ENCODE measurements around the gene BSG.
"Not testable (repeated sequence)": the region's sequence is repeated elsewhere in the genome, so short reads cannot be mapped to it uniquely, and the experiment has no call there.

BSG gene

DNA sequence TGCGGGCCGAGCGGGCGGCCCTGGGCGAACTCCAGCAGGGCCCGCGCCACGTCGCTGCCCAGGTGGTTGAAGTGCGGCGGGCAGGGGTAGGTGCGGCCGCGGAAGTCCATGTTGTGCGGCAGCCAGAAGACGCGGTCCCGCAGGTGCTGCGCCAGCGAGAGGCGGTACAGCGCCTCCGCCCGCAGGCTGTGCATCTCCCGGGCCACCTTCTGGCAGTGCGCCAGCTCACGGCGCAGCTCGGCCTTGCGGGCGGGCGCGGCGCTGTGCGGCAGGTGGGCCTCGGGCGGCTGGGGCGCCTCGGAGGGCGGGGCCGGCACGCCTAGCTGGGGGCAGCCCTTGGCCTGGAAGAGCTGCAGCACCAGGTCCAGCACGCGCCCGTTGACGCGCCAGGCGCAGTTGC is 48.8 kb downstream of the BSG start:
- not testable (repeated sequence) for DNase-seq

DNA sequence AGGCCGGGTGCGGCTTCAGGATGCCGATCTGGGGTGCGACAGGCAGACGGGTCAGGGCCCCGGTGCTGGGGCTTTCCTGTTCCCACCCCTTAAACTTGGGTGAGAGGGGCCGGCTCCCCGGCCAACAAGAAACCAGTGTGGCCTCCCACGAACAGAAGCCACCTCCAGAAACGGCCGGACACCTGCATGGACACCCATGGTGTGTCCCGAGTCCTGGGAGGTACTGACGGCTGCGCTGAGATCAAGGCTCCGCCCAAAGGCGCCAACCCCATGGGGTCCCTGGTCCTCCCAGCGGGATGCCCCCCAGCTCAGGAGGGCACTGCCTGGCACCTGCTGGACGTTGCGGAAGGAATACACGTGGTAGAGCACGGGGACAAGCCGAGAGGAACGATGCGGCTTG is 49.4 kb downstream of the BSG start:
- DNase-seq = no peak

DNA sequence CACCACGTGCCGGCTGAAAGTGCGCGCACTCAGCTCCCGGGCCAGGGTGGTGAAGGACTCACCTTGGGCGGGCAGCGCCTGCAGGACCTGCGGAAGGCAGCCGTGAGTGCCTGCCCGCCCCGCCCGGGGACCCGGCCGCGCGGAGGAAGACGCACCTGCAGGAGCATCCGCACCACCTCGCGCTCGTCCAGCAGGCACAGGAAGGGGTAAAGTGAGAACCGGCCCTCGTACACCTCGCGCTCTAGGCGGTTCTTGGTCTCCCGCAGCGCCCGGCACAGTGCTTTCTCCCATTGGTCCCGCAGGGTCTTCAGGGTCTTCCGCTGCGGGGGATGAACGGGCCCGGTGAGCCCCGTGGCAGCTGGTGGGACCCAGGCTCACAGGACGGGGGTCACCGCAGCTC is 50.3 kb downstream of the BSG start:
- no peak for DNase-seq

DNA sequence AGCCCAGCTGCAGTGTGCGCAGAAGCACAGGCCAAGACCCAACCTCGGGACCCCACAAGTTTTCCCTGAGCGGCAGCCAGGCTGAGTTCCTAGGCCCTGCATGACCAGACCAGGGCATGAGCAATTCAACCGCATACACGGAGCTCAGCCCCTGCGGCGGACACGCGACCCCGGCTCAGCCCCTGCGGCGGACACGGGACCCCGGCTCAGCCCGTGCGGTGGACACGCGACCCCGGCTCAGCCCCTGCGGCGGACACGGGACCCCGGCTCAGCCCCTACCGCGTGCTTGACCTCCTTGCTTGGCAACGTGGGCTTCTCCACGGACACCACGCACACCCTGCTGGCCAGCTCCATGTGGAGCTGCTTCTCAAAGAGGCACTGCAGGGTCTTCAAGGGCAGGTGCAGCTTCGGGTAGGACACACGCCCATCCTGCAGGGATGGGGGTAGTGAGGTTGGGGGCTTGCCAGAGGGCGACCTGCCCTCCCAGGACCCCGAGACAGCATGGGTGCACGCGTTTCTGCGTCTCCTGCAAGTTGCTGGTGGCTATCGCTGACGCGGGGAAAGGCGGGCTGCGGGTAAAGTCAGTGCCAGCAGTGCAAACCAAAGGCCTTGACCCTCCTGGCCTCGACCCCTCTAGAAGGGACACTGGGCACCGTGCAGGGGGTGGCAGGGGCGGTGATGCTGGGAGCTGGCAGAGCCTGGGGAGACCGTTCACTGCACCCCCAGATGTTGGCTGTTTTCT is 51.0 kb downstream of the BSG start:
- DNase-seq = no peak

DNA sequence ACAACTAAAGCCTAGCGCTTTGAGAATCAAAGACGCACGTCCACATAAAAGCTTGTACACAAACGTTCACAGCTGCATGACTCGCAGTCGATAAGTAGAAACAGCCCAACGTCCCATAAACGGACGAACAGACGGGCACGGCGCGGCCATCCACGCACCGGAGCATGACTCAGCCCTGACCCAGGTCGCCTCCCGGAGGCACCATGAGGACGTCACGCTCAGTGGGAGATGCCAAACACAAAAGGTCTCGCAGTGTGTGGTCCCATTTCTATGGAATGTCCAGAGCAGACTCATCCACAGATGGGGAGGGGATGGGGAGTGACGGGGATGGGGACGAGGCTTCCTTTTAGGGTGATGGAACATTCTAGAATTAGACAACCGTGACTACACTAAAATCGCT is 51.6 kb downstream of the BSG start:
- DNase-seq = no peak

DNA sequence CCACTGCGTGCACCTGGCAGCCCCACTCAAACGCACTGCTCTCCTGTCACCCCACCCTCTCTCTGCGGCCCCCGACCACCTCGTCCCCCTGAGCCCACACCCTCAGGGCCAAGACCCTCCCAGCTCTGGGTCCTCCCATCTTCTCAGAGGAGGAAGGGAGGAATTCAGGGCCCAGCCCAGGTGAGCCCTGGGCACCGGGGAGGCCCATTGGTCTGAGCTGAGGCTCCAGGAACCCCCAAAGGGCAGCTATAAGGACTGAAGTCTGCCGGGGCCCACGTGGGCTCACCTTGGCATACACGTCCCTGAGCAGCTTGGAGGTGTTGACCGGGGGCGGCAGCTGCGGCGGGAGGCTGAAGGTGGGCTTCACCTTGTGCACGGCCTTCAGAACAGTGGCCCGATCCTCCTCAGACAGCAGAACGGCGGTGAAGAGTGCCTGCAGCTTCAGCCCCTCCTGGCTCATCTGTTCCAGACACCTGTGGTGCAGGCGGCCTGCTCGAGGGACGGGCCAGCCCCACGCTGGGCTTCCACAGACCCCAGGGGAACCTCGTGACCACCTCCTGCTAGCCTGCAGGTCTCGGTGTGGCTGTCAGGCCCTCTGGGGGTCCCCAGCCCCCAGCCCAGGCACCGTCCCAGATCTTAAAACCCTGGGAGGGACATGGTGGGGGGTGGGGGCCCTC is 52.2 kb downstream of the BSG start:
- DNase-seq = no peak

DNA sequence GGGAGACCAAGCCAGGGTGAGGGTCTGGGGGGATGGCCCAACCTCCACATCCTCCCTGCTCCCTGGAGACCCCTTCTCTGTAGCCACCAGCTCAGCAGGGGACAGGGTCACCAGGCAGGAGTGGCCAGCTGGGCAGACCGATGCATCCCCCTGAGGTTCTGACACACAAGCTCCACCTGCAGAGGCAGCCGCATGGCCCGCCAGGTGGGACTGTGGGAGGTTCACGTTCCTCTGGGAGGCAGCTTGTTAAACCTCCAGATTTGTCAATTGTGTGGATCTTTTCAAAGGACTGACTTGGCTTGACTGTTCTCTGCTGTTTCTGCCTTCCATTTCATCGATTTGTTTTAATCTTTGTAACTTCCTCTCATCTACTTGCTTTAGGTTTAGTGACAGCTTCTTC is 52.9 kb downstream of the BSG start:
- no peak for DNase-seq

DNA sequence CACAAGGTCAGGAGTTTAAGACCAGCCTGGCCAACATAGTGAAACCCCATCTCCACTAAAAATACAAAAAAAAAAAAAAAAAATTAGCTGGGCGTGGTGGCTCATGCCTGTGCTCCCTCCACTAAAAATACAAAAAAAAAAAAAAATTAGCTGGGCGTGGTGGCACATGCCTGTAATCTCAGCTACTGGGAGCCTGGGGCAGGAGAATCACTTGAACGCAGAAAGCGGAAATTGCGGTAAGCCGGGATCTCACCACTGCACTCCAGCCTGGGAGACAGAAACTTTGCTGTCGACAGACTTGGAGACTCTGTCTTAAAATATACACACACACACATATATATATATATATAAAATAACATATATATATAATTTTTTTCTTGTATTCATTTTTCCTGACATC is 54.2 kb downstream of the BSG start:
- not testable (repeated sequence) for DNase-seq

DNA sequence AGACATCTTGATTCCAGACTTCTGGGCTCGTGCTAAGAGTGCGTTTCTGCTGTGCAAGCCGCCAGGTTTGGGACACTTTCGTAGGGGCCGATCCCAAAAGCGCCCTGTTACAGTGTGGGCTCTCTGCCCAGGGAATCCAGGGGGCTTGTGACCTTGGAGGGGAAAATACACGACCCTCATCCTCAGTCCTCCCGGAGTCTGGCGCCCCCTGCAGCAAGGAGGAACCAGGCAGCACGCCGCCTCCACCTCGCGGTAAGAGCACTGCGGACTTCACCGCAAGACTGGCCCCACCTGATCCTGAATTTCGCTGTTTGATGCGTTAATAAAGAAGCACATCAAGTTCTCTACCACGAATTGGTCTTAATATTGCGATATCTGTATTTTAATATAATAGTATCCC is 55.8 kb downstream of the BSG start:
- peak in 1 of 3 experiments; percentile 28 for DNase-seq

DNA sequence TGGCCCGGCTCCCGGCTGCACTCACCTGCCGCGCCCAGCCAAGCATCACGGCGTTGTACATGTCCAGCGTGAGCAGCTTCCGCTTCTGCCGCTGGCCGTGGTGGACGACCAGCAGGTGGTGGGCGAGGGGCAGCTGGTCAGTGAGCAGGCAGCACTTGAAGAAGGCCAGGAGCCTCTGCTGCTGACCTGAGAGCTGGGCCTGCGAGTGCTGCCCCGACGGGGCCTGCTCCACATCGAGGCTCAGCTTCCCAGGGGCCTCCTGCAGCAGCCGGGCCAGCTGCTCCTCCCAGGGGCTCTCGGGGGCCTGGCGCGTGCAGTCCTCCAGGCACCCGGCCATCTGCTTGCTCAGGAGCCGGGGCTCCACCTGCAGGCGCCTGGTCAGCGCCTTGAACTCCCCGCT is 57.1 kb downstream of the BSG start:
- DNase-seq = peak in 2 of 3 experiments; percentile 65 to 73

DNA sequence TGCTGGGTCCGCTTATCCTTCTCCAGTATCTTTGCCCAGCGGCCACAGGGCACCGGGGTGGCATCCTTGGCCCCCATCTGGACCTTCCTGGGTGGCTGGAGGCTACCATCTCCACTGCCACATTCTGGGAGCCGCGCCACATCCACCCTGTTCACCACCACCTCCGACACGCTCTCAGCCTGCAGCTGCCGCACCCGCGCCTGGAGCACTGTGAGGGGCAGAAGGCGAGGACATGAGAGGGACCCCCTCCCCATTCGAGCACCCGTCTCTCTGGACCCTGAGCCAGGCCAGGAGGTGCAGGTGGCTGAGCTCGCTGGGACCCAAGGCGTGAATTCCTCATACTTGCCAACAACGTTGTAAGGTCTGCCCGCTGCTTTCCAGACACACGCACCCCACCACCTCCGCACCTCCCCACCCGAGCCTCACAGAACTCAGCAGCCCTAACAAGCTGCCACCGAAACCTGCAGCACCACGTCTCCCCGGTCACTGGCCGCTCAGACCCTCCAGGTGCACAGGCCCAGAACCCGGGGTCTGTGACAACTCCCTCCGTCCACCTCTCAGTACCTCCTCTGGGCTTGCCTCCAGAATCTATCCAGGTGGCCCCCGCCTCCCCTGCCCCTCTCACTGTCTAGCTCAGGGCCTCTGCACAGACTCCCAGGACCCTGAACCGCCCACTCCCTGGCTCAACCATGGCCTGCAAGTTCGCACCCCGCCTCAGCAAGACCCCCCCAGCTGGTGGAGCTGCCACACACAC is 57.7 kb downstream of the BSG start:
- DNase-seq = no peak

DNA sequence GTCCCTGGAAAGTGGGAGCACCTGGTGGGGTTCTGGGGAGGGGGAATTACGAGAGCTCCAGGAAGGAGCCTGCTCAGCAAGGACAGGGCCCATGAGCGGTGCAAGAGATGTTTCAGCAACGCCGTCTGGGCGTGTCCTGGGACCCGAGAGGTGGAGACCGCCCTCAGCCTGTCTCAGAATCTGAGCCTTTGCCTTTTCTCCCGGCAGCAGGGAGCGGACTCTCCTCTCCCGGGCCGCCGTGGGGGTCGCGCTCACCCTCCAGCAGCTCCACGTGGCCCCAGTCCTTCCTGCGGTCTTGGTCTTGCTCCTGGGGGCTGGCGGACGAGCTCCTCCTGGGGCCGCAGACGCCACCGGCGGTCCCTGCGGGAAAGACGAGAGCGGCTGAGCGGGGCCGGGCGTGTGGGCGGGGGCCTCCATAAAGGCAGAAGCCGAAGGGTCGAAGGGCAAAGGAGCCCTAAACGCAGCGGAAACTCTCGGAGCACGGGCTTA is 60.2 kb downstream of the BSG start:
- no peak for DNase-seq
